Stomach (tissue), 19 donors: ENCODE results near the gene USP14. TPM values are rescaled to one million over a fixed set of nuclear protein-coding genes. Genes with fewer than 3 reads are reported as not detected.
"Not testable (repeated sequence)": the region's sequence is repeated elsewhere in the genome, so short reads cannot be mapped to it uniquely, and the experiment has no call there.

ENCODE experiments used
- DNase-seq, 2 donors: peaks; one replicate each; pipeline versions ENCODE4 v3.0.0 to v3.0.0-alpha.2; 2013 to 2019
- H3K27ac ChIP-seq, 5 donors: fragments of 200-600 bp in 4 of 5; sonication (generic) in 4 of 5; one replicate each; pipeline ENCODE4 v1.5.1; 2013 to 2019; ENCODE audit warnings: mild to moderate bottlenecking in 1 of 5, moderate library complexity in 1 of 5
- H3K27me3 ChIP-seq, 3 donors: fragments of 200-600 bp; sonication (generic); one replicate each; pipeline ENCODE4 v1.5.1; 2017 to 2019; ENCODE audit warnings: mixed run types in 1 of 3
- H3K36me3 ChIP-seq, 4 donors: fragments of 200-600 bp; sonication (generic); 1 replicate in 3 of 4; 2 replicates in 1 of 4; pipeline ENCODE4 v1.5.1; 2016 to 2019
- H3K4me1 ChIP-seq, 4 donors: fragments of 200-600 bp; sonication (generic); one replicate each; pipeline ENCODE4 v1.5.1; 2016 to 2019
- H3K4me3 ChIP-seq, 4 donors: fragments of 200-600 bp; sonication (generic) in 3 of 4; one replicate each; pipeline ENCODE4 v1.5.1; 2016 to 2019; ENCODE audit warnings: mild to moderate bottlenecking in 1 of 4
- H3K9me3 ChIP-seq, 4 donors: fragments of 200-600 bp; sonication (generic); one replicate each; pipeline ENCODE4 v1.5.1; 2016 to 2019
- CTCF ChIP-seq, 7 experiments: fragments of 450-650 bp in 4 of 7; fragments of 200-600 bp in 3 of 7; sonication (generic) in 3 of 7; IDR thresholded peaks; one replicate each; pipeline ENCODE4 v1.5.1; 2016 to 2019; ENCODE audit warnings: antibody characterized with exemption in 7 of 7, control low read depth in 2 of 7, mild to moderate bottlenecking in 1 of 7
- EP300 ChIP-seq: sonication (generic); formaldehyde crosslinking; IDR thresholded peaks from one replicate; pipeline ENCODE4 v1.6.1; 2017; ENCODE audit warnings: antibody characterized with exemption
- POLR2A ChIP-seq, 4 donors: fragments of 450-650 bp; IDR thresholded peaks; one replicate each; pipeline ENCODE4 v1.6.1; 2016; ENCODE audit warnings: antibody characterized with exemption in 4 of 4, control low read depth in 2 of 4, mild to moderate bottlenecking in 1 of 4, moderate library complexity in 1 of 4
- POLR2AphosphoS5 ChIP-seq, 3 donors: sonication (generic); formaldehyde crosslinking; IDR thresholded peaks; one replicate each; pipeline ENCODE4 v1.6.1; 2016; ENCODE audit warnings: antibody characterized with exemption in 3 of 3
- WGBS, 5 donors: extraction: QIAGEN DNeasy Blood & Tissue Kit in 3 of 5; methylation state at CpG; one replicate each; pipeline versions ENCODE4 v1.1.5 to v1.1.7; 2013 to 2018; 5-methylcytosine and 5-hydroxymethylcytosine counted together
- intact Hi-C: fragments of 100-400 bp; cut with DNase I; formaldehyde crosslinking; loops from one replicate; pipeline ENCODE4 v1.15.1; 2023; ENCODE audit warnings: low total_unique reads
- long read RNA-seq, 10 donors: transcript quantifications; one replicate each; lab custom pipeline, GENCODE V29; 2026
- polyA plus RNA-seq, 3 donors: library from polyadenylated mRNA; stranded (reverse); fragments of 200-250 nt; gene quantifications; one replicate each; pipeline ENCODE4 v1.2.3, GENCODE V29; 2013
- total RNA-seq, 5 donors: library from RNA; depleted of rRNA; stranded (reverse); fragments of >200 nt; gene quantifications; one replicate each; pipeline versions ENCODE4 v1.1.0 to v1.2.3, GENCODE V29; 2014 to 2016
- donor health status: healthy with polysubstance abuse.
- donor health status: Bipolar disorder and iron deficiency.
- donor health status: healthy.

Gene USP14
- 10 to 100 TPM; 10.4 to 59.3 (median 22.2) TPM for total RNA-seq
- 10 to 100 TPM; 11.8 to 16.0 (median 13.6) TPM for polyA plus RNA-seq
- long read RNA-seq, donor 1, full-length matches to known transcripts, result 1 of 1 reads
- long read RNA-seq, donor 1, partial matches to known transcripts, result 0 of 1 reads
- long read RNA-seq, donor 1, other reads (novel, unspliced or antisense), result 0 of 1 reads
- long read RNA-seq, donor 2, full-length matches to known transcripts, result 1 of 1 reads
- long read RNA-seq, donor 2, partial matches to known transcripts, result 0 of 1 reads
- long read RNA-seq, donor 2, other reads (novel, unspliced or antisense), result 0 of 1 reads
- long read RNA-seq, donor 3, full-length matches to known transcripts, result 3 of 3 reads
- long read RNA-seq, donor 3, partial matches to known transcripts, result 0 of 3 reads
- long read RNA-seq, donor 3, other reads (novel, unspliced or antisense), result 0 of 3 reads
- long read RNA-seq, donor 4, full-length matches to known transcripts, result 1 of 1 reads
- long read RNA-seq, donor 4, partial matches to known transcripts, result 0 of 1 reads
- long read RNA-seq, donor 4, other reads (novel, unspliced or antisense), result 0 of 1 reads
- long read RNA-seq, donor 5, full-length matches to known transcripts, result 8 of 8 reads
- long read RNA-seq, donor 5, partial matches to known transcripts, result 0 of 8 reads
- long read RNA-seq, donor 5, other reads (novel, unspliced or antisense), result 0 of 8 reads
- long read RNA-seq, donor 6, full-length matches to known transcripts, result 9 of 9 reads
- long read RNA-seq, donor 6, partial matches to known transcripts, result 0 of 9 reads
- long read RNA-seq, donor 6, other reads (novel, unspliced or antisense), result 0 of 9 reads
- long read RNA-seq, donor 7, full-length matches to known transcripts, result 4 of 4 reads
- long read RNA-seq, donor 7, partial matches to known transcripts, result 0 of 4 reads
- long read RNA-seq, donor 7, other reads (novel, unspliced or antisense), result 0 of 4 reads
- long read RNA-seq, donor 8, full-length matches to known transcripts, result 7 of 19 reads
- long read RNA-seq, donor 8, partial matches to known transcripts, result 12 of 19 reads
- long read RNA-seq, donor 8, other reads (novel, unspliced or antisense), result 0 of 19 reads
- long read RNA-seq, donor 9, partial matches to known transcripts, result 5 of 5 reads
- long read RNA-seq, donor 9, other reads (novel, unspliced or antisense), result 0 of 5 reads
- long read RNA-seq, donor 10, full-length matches to known transcripts, result 2 of 2 reads
- long read RNA-seq, donor 10, partial matches to known transcripts, result 0 of 2 reads
- long read RNA-seq, donor 10, other reads (novel, unspliced or antisense), result 0 of 2 reads

DNA sequence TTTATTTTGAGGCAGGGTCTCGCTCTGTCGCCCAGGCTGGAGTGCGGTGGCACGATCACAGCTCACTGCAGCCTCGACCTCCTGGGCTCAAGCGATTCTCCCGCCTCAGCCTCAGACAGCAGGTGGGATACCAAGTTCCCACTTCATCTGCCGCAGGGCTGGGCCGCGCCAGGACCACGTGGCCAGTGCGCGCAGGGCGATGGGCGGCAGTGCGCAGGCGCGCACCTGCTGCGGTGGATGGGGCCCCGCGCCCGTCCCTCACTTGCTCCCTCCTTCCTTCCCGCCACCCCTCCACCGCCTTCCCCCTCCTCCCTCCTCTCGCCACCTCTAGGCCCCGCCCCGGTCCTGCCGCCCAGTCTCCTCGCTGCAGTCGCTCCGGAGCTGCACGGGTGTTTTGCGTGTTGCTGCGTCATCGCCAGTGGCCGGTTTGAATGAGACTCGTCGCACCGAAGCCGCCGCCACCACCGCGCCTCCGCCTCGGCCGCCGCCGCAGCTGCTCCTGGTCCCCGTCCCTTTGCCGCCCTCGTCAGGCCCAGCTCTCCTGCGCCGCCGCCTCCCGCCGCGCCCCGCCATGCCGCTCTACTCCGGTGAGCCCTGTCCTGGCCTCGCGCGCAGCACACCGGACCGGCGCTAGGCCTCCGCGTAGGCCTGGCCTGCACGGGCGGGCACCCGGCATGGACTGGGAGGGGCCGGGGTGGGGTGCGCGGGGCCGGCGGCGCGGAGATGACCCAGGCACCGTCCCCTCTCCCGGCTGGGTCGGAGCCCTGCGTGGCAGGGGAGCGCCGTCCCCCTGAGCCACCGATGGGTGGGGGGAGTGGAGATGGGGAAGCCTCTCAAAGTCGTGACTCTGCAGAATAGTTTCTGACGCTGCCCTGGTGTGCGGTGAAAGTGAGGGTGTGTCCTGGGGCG, at the start of gene USP14:
Gene USP14, plus strand, starts transcription at position 430 of the 909 bp plus-strand sequence. Its CDS starts 142 bp downstream, at position 572.
- WGBS, 5 donors, result 1 to 2% (median 2%) methylated on average over 66 to 89 of the region's 89 CpGs
- TF ChIP-seq POLR2A (IDR thresholded peaks at IDR 0.05) (peak in 1 of 4 donors; percentile 39), POLR2AphosphoS5 (IDR thresholded peaks at IDR 0.05) (peak; percentile 42 to 79 (median 76)), CTCF (IDR thresholded peaks at IDR 0.05) (no peak), EP300 (no peak)
- H3K4me3 ChIP-seq, result peak within 1 kb of the TSS; percentile 81 to 96 (median 92)
- DNase-seq, result peak; percentile 97 to 99
- peaks cover 18 to 32% (median 27%) of the 10 kb centered on the region in 4 donors for H3K4me1 ChIP-seq
- H3K27me3 ChIP-seq, result no peaks in the 10 kb centered on the region
- intact Hi-C loops, result no loop called here
- H3K27ac ChIP-seq, result peak within 1 kb of the TSS; percentile 78 to 95 (median 89)
- H3K9me3 ChIP-seq, result no peaks in the 10 kb centered on the region
- H3K36me3 ChIP-seq, result peaks cover under 1 to 7% (median 5%) of the 10 kb centered on the region in 4 donors

DNA sequence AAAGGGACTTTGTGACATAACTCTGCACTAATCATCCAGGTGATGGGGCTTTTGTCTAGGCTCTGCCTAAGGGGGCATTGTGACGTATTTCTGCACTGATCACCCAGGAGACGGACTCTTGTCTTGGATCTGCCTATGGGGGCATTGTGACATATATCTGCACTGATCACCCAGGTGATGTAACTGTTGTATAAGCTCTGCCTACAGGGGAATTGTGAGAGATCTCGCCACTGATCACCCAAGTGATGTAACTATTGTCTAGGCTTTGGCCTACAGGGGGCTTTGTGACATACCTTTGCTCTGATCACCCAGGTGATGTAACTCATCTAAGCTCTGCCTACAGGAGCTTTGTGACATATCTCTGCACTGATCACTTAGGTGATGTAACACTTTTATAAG, 49.7 kb upstream of the USP14 start:
- H3K9me3 ChIP-seq, H3K4me1 ChIP-seq, H3K36me3 ChIP-seq, intact Hi-C loops, DNase-seq, H3K27ac ChIP-seq, H3K4me3 ChIP-seq, H3K27me3 ChIP-seq: not testable (repeated sequence)
- 33 to 36% methylated on average over 3 of the region's 3 CpGs; no CpG with 5 or more reads in 3 of the 5 donors for WGBS, 5 donors

DNA sequence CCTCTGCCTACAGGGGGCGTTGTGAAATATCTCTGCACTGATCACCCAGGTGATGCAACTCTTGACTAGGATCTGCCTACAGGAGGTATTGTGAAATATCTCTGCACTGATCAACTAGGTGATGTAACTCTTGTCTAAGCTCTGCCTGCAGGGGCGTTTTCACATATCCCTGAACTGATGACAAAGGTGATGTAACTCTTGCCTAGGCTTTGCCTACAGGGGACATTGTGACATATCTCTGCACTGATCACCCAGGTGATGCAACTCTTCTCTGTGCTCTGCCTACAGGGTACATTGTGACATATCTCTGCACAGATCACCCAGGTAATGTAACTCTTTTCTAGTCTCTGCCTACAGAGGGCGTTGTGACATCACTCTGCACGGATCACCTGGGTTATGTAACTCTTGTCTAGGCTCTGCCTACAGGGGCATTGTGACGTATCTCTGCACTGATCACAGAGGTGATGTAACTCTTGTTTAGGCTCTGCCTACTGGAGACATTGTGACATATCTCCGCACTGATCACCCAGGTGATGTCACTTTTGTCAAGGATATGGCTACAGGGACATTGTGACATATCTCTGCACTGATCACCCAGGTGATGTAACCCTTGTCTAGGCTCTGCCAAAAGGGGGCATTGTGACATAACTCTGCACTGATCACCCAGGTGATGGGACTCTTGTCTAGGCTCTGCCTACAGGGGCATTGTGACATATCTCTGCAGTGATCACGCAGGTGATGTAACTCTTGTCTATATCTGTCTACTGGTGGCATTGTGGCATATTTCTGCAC, 49.0 kb upstream of the USP14 start:
- H3K27ac ChIP-seq, H3K9me3 ChIP-seq, H3K4me3 ChIP-seq, H3K4me1 ChIP-seq, H3K36me3 ChIP-seq, intact Hi-C loops, H3K27me3 ChIP-seq: not testable (repeated sequence)
- WGBS, 5 donors, result 28 to 38% (median 33%) methylated on average over 7 of the region's 7 CpGs
- TF ChIP-seq CTCF (IDR thresholded peaks at IDR 0.05), result peak in 2 of 7 experiments; percentile 14
- peak in 1 of 2 donors; percentile 52 for DNase-seq

- H3K4me3 ChIP-seq, DNase-seq, H3K36me3 ChIP-seq, H3K27ac ChIP-seq, H3K27me3 ChIP-seq, H3K9me3 ChIP-seq, H3K4me1 ChIP-seq, intact Hi-C loops: not testable (repeated sequence)
- 44 to 56% (median 52%) methylated on average over 5 of the region's 5 CpGs for WGBS, 5 donors
Measured at GRCh38 chr18:109922-110261, 48.5 kb upstream of the USP14 start.

GRCh38 chr18:110351-111201, 47.8 kb upstream of the USP14 start:
- H3K27me3 ChIP-seq, H3K27ac ChIP-seq, H3K4me3 ChIP-seq, H3K36me3 ChIP-seq, H3K4me1 ChIP-seq, H3K9me3 ChIP-seq, intact Hi-C loops: not testable (repeated sequence)
- 41 to 50% (median 48%) methylated on average over 4 of the region's 4 CpGs for whole genome bisulfite sequencing, 5 donors
- DNase-seq, result peak in 1 of 2 donors; percentile 29
